HL-60 (cell line): ENCODE measurements around the gene SIPA1.

Source experiments
- DNase-seq, 2 experiments: peaks; one replicate each; pipeline ENCODE4 v3.0.0-alpha.2; 2010 to 2020; ENCODE audit warnings: low read depth in 1 of 2, low spot score in 1 of 2
- H3K27ac ChIP-seq: fragments of 250-450 bp; sonication (Bioruptor Pico); replicated peaks from 2 replicates; pipeline ENCODE4 v1.5.1; 2020; ENCODE audit warnings: mild to moderate bottlenecking, moderate library complexity
- H3K27me3 ChIP-seq: fragments of 250-450 bp; sonication (Bioruptor Pico); 2 replicates; pipeline ENCODE4 v1.5.1; 2021; ENCODE audit warnings: mild to moderate bottlenecking, moderate library complexity; ENCODE audit not compliant: insufficient read depth, poor library complexity, severe bottlenecking
- H3K4me3 ChIP-seq: replicated peaks from 2 replicates; pipeline ENCODE4 v1.5.1; 2011; ENCODE audit warnings: mild to moderate bottlenecking, control low read depth, low read length; ENCODE audit not compliant: insufficient read depth
- GABPA ChIP-seq: IDR thresholded peaks from 2 replicates; pipeline ENCODE4 v1.6.1; 2012; ENCODE audit warnings: low read depth
- POLR2AphosphoS5 ChIP-seq: IDR thresholded peaks from 2 replicates; pipeline ENCODE4 v1.6.1; 2012; ENCODE audit warnings: low read depth
- SPI1 ChIP-seq: IDR thresholded peaks from 2 replicates; pipeline ENCODE4 v1.6.1; 2012; ENCODE audit warnings: low read depth, mild to moderate bottlenecking, borderline replicate concordance
- TF ChIP-seq, protein P1 (sequence below): IDR thresholded peaks from one replicate; pipeline ENCODE4 v1.5.1; 2011; ENCODE audit warnings: low read length, control low read depth, inconsistent platforms; ENCODE audit not compliant: insufficient read depth
- TF ChIP-seq, protein P2 (sequence below): IDR thresholded peaks from 2 replicates; pipeline ENCODE4 v1.6.1; 2012; ENCODE audit warnings: low read depth; ENCODE audit not compliant: insufficient replicate concordance

The SIPA1 gene

DNA sequence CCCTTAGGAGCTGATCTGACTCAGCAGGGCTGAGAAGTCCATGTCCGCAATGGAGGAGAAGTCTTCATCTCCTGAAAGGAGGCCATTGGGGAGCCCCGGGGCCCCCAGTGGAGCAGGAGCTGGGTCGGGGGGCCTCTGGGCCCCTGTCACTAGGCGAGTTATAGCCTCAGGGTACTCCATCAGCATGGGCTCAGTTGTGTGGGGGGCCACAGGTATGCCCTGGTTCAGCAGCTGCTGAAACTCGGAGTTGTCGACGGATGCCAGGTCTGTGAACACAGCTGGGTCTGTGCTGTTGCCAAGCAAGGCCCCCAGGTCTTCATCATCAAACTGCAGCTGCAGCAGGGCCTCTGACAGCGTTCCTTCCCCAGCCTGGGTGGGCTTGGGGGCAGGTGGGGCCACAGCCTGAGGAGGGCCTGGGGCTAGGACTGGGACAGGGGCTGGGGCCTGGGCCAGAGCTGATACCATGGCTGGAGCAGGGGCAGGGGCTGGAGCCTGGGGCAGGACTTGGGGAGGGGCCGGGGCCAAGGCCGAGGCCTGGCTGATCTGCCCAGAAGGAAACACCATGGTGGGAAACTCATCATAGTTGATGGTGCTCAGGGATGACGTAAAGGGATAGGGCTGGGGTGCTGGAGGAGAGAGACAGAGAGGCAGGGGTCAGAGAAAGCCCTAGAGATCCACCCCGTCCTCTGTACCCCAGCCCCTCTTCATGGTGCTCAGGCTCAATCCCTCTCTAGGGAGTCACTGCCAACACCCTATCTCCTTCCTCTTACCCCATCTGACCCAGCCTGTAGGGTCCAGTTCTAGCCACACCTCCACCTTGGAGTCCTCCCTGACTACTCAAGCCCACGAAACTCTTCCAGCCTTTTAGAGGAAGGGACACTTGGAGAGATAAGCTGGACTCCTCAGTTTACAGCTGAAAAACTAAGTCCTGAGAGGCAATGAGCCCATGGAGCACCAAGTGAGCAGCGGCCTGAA is 16.8 kb downstream of the SIPA1 start:
- DNase-seq, result no peak
- Histone ChIP-seq H3K4me3 (no peak overlapping the region), H3K27ac (no peak overlapping the region), H3K27me3 (no peaks in the 10 kb centered on the region)
- TF ChIP-seq, protein P1, sequence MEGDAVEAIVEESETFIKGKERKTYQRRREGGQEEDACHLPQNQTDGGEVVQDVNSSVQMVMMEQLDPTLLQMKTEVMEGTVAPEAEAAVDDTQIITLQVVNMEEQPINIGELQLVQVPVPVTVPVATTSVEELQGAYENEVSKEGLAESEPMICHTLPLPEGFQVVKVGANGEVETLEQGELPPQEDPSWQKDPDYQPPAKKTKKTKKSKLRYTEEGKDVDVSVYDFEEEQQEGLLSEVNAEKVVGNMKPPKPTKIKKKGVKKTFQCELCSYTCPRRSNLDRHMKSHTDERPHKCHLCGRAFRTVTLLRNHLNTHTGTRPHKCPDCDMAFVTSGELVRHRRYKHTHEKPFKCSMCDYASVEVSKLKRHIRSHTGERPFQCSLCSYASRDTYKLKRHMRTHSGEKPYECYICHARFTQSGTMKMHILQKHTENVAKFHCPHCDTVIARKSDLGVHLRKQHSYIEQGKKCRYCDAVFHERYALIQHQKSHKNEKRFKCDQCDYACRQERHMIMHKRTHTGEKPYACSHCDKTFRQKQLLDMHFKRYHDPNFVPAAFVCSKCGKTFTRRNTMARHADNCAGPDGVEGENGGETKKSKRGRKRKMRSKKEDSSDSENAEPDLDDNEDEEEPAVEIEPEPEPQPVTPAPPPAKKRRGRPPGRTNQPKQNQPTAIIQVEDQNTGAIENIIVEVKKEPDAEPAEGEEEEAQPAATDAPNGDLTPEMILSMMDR, result no peak
- TF ChIP-seq POLR2AphosphoS5, result 0 out of 2 replicates have a peak, but pooled peaks have one; percentile 20

DNA sequence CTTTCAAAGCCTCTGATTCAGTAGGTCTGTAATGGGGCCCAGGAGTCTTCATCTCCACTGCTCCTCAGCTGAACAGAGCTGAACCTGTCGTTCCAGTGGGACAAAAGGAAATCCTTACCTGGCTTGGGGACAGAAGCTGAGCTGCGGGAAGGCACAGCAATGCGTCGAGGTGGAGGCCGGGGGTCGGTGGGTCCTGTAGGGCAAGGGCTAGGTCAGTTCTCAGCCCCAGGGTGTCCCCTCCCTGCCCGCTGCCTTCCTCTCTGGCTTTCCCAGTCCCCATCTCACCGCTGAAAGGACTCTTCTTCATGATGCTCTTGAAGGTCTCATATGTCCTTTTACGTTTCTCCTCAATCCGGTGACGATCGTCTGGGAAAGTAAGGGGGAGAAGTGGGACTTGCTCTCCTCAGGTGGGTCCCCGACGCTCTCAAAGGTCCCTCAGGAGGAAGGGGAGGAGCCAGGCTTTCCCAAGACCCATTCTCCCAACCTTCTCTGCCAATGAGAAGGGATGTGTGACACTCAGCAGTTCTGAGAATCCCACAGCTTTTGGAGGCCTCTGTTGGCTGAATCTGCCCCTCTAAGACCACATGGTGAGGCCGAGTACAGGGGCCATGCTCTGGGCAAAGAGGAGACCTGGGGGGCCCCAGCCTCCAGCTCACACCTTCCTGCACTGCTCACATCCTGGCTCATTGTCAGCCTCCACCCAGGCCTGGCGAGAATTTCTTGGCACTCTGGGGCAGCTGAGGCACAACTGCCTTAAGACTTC is 17.9 kb downstream of the SIPA1 start:
- no peaks in the 10 kb centered on the region for H3K27me3 ChIP-seq
- no peak for DNase-seq
- no peak overlapping the region for H3K4me3 ChIP-seq
- H3K27ac ChIP-seq, result no peak overlapping the region
- TF ChIP-seq, protein P2, sequence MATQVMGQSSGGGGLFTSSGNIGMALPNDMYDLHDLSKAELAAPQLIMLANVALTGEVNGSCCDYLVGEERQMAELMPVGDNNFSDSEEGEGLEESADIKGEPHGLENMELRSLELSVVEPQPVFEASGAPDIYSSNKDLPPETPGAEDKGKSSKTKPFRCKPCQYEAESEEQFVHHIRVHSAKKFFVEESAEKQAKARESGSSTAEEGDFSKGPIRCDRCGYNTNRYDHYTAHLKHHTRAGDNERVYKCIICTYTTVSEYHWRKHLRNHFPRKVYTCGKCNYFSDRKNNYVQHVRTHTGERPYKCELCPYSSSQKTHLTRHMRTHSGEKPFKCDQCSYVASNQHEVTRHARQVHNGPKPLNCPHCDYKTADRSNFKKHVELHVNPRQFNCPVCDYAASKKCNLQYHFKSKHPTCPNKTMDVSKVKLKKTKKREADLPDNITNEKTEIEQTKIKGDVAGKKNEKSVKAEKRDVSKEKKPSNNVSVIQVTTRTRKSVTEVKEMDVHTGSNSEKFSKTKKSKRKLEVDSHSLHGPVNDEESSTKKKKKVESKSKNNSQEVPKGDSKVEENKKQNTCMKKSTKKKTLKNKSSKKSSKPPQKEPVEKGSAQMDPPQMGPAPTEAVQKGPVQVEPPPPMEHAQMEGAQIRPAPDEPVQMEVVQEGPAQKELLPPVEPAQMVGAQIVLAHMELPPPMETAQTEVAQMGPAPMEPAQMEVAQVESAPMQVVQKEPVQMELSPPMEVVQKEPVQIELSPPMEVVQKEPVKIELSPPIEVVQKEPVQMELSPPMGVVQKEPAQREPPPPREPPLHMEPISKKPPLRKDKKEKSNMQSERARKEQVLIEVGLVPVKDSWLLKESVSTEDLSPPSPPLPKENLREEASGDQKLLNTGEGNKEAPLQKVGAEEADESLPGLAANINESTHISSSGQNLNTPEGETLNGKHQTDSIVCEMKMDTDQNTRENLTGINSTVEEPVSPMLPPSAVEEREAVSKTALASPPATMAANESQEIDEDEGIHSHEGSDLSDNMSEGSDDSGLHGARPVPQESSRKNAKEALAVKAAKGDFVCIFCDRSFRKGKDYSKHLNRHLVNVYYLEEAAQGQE, result no peak

DNA sequence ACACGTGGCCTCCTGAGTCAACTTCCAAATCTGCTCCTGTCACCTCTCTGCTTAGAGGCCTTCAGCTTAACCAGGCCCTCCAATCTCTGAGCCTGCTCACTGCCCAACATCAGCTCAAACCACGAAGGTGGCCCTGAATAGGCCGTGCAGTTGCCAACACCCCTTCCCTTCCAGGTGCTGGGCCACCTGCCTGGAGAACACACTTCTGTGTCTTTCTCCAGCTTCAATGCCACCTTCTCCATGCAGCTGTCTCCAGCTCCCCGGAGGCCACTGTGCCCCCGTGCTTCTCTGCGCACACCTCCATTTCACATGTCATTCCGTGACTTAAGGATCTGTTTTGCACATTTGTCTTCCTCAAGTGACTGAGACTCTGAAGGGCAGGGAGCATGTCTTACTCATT is 19.5 kb downstream of the SIPA1 start:
- H3K27me3 ChIP-seq, result no peaks in the 10 kb centered on the region
- DNase-seq, result no peak
- TF ChIP-seq GABPA (no peak), SPI1 (no peak), POLR2AphosphoS5 (no peak)
- TF ChIP-seq, protein P2, result no peak
- TF ChIP-seq, protein P1, result no peak
- H3K27ac ChIP-seq, result no peak overlapping the region
- no peak overlapping the region for H3K4me3 ChIP-seq

DNA sequence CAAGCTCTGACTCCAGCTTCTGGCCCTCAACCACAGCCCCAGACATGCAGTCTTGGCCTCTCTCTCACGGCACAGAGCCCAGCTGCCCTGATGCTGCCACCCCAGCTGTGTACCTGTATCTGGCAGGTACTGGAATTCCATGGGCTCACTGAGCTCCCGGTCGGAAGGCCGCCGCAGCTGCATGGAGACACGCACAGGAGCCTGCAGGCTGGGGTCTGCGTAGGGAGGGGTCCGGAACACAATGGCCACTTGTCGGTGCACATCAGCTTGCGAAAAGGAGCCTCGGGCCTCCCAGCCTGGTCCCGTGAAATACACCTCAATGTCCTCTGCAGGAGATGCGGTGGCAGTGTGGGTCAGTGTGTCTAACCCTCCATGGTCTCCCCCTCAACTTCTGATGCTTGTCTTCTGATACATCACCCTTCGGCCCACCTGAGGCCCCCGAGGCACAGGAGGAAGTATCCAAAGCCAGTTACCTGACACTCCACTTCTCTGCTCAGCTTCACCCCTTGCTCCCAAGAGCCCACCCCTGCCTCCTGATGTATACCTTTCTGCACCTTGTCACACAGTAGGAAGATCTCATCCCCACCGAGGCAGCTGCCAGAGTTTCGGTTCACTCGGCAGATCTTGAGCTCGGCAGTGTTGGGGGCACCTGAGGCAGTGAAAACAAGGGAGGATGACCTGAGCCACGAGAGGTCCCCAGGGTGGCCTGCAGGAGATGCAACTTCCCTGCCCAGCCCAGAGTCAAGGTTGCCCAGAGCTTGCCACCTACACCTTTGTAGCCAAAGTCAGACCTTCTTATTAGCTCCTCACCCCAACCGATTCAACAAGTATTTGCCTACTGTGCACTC is 20.5 kb downstream of the SIPA1 start:
- TF ChIP-seq, protein P2, result no peak
- TF ChIP-seq POLR2AphosphoS5 (no peak), SPI1 (no peak), GABPA (no peak)
- TF ChIP-seq, protein P1, result no peak
- Histone ChIP-seq H3K27ac (no peak overlapping the region), H3K4me3 (no peak overlapping the region), H3K27me3 (no peaks in the 10 kb centered on the region)
- no peak for DNase-seq
